Small intestine (tissue), 7 donors: Measurements from ENCODE around the gene PCED1B. TPM values are rescaled to one million over a fixed set of nuclear protein-coding genes. Genes with fewer than 3 reads are reported as not detected.
A peak's percentile ranks its signal among the peaks of the same experiment; 100 is the strongest.

Experiments
- DNase-seq, 2 donors: peaks; one replicate each; pipeline versions ENCODE4 v3.0.0 to v3.0.0-alpha.2; 2013
- FAIRE-seq: peaks from 2 replicates; lab custom pipeline; 2012; peaks lifted over from hg19 to GRCh38; lab: Jason Lieb, UNC
- H3K27ac ChIP-seq, 3 donors: one replicate each; pipeline ENCODE4 v1.5.1; 2013; ENCODE audit warnings: low read length in 2 of 3, mild to moderate bottlenecking in 2 of 3, control low read depth in 1 of 3, inconsistent platforms in 1 of 3, low read depth in 1 of 3, moderate library complexity in 1 of 3
- H3K27me3 ChIP-seq, 3 donors: one replicate each; pipeline ENCODE4 v1.6.1; 2013; ENCODE audit warnings: low read length in 3 of 3, inconsistent platforms in 1 of 3; ENCODE audit not compliant: control insufficient read depth in 3 of 3, insufficient read depth in 3 of 3
- H3K36me3 ChIP-seq, 3 donors: one replicate each; pipeline ENCODE4 v1.6.1; 2013; ENCODE audit warnings: low read length in 3 of 3, inconsistent platforms in 1 of 3, low read depth in 1 of 3, mild to moderate bottlenecking in 1 of 3, moderate library complexity in 1 of 3; ENCODE audit not compliant: control insufficient read depth in 3 of 3, insufficient read depth in 2 of 3
- H3K4me1 ChIP-seq, 3 donors: one replicate each; pipeline ENCODE4 v1.6.1; 2013; ENCODE audit warnings: low read length in 2 of 3, inconsistent platforms in 1 of 3, low read depth in 1 of 3, mild to moderate bottlenecking in 1 of 3, moderate library complexity in 1 of 3; ENCODE audit not compliant: control insufficient read depth in 3 of 3, insufficient read depth in 2 of 3
- H3K4me3 ChIP-seq, 3 donors: one replicate each; pipeline ENCODE4 v1.5.1; 2013; ENCODE audit warnings: low read length in 3 of 3, control low read depth in 1 of 3, inconsistent platforms in 1 of 3, low read depth in 1 of 3, mild to moderate bottlenecking in 1 of 3, moderate library complexity in 1 of 3
- H3K9me3 ChIP-seq, 2 donors: one replicate each; pipeline ENCODE4 v1.6.1; 2013; ENCODE audit warnings: low read depth in 1 of 2, low read length in 1 of 2; ENCODE audit not compliant: control insufficient read depth in 2 of 2, insufficient read depth in 1 of 2
- WGBS, 3 donors: extraction: QIAGEN DNeasy Blood & Tissue Kit; methylation state at CpG; one replicate each; pipeline ENCODE4 v1.1.7; 2013; 5-methylcytosine and 5-hydroxymethylcytosine counted together
- polyA plus RNA-seq, 4 donors: library from polyadenylated mRNA; stranded (reverse) in 3 of 4; unstranded in 1 of 4; fragments of 200-250 nt in 3 of 4; fragments of 120-200 nt in 1 of 4; gene quantifications; one replicate each; pipeline versions ENCODE4 v1.2.1 to v1.2.3, GENCODE V29; 2013
- donor health status: healthy with polysubstance abuse.
- donor health status: control.
- donor health status: control.
- donor health status: Bipolar disorder and iron deficiency.
- donor health status: healthy.

PCED1B gene
- polyA plus RNA-seq, 4 donors: 1.4 to 4.5 (median 1.6) TPM; not detected in 1

GRCh38 chr12:47071241-47071852 is 8.1 kb upstream of the PCED1B start:
- H3K4me1 ChIP-seq: no peaks in the 10 kb centered on the region
- H3K27me3 ChIP-seq: no peaks in the 10 kb centered on the region
- H3K4me3 ChIP-seq: no peak overlapping the region
- no peak for FAIRE-seq
- no peaks in the 10 kb centered on the region for H3K36me3 ChIP-seq
- no peak overlapping the region for H3K27ac ChIP-seq
- WGBS, 3 donors: 36 to 58% (median 48%) methylated on average over 5 of the region's 5 CpGs
- DNase-seq: peak; percentile 17 to 32
- no peaks in the 10 kb centered on the region for H3K9me3 ChIP-seq

GRCh38 chr12:47073951-47074350 is 5.5 kb upstream of the PCED1B start:
- Histone ChIP-seq H3K27ac (no peak overlapping the region), H3K27me3 (no peaks in the 10 kb centered on the region), H3K36me3 (no peaks in the 10 kb centered on the region), H3K4me1 (peaks cover 0 to 3% (median 0%) of the 10 kb centered on the region in 3 donors), H3K4me3 (no peak overlapping the region), H3K9me3 (no peaks in the 10 kb centered on the region)
- FAIRE-seq: no peak
- WGBS, 3 donors: 83 to 93% (median 90%) methylated on average over 3 of the region's 3 CpGs
- no peak for DNase-seq

- 91 to 100% (median 98%) methylated on average over 2 of the region's 2 CpGs for WGBS, 3 donors
These were observed 4.7 kb upstream of the PCED1B start for GRCh38 chr12:47074757-47075156.

GRCh38 chr12:47075192-47076084 is 4.0 kb upstream of the PCED1B start:
- no peak overlapping the region for H3K4me3 ChIP-seq
- DNase-seq: no peak
- no peak for FAIRE-seq
- H3K36me3 ChIP-seq: no peaks in the 10 kb centered on the region
- peaks cover 0 to 3% (median 0%) of the 10 kb centered on the region in 3 donors for H3K4me1 ChIP-seq
- WGBS, 3 donors: 89 to 91% (median 89%) methylated on average over 7 of the region's 7 CpGs
- H3K9me3 ChIP-seq: no peaks in the 10 kb centered on the region
- H3K27me3 ChIP-seq: no peaks in the 10 kb centered on the region
- no peak overlapping the region for H3K27ac ChIP-seq

More at GRCh38 chr12:47074757-47075156, 4.7 kb upstream of the PCED1B start:
- Histone ChIP-seq H3K27ac (no peak overlapping the region), H3K9me3 (no peaks in the 10 kb centered on the region), H3K4me1 (peaks cover 0 to 3% (median 0%) of the 10 kb centered on the region in 3 donors), H3K27me3 (no peaks in the 10 kb centered on the region), H3K4me3 (no peak overlapping the region), H3K36me3 (no peaks in the 10 kb centered on the region)
- DNase-seq (no peak), FAIRE-seq (no peak)

GRCh38 chr12:47077206-47078085 is 2.0 kb upstream of the PCED1B start:
- no peak for DNase-seq
- H3K9me3 ChIP-seq: no peaks in the 10 kb centered on the region
- no peaks in the 10 kb centered on the region for H3K27me3 ChIP-seq
- H3K4me1 ChIP-seq: peaks cover 0 to 7% (median 3%) of the 10 kb centered on the region in 3 donors
- H3K27ac ChIP-seq: no peak overlapping the region
- no peaks in the 10 kb centered on the region for H3K36me3 ChIP-seq
- WGBS, 3 donors: 83 to 85% (median 84%) methylated on average over 17 of the region's 17 CpGs
- no peak overlapping the region for H3K4me3 ChIP-seq
- no peak for FAIRE-seq

- Histone ChIP-seq H3K27ac (no peak overlapping the region), H3K9me3 (no peaks in the 10 kb centered on the region), H3K36me3 (no peaks in the 10 kb centered on the region), H3K4me3 (no peak overlapping the region), H3K4me1 (peaks cover 0 to 7% (median 3%) of the 10 kb centered on the region in 3 donors), H3K27me3 (no peaks in the 10 kb centered on the region)
- DNase-seq: no peak
- FAIRE-seq: no peak
- WGBS, 3 donors: 91 to 93% (median 92%) methylated on average over 8 of the region's 8 CpGs
These were observed 1.4 kb upstream of the PCED1B start for GRCh38 chr12:47078086-47078395.

GRCh38 chr12:47078733-47079467 is 521 bp upstream of the PCED1B start:
- Histone ChIP-seq H3K4me1 (peaks cover 0 to 12% (median 3%) of the 10 kb centered on the region in 3 donors), H3K36me3 (no peaks in the 10 kb centered on the region), H3K4me3 (peak overlapping the region; percentile 63 to 79 (median 77)), H3K27ac (peak overlapping the region; percentile 52 to 81 (median 54)), H3K27me3 (no peaks in the 10 kb centered on the region), H3K9me3 (no peaks in the 10 kb centered on the region)
- FAIRE-seq (no peak), DNase-seq (peak; percentile 13 to 62)
- WGBS, 3 donors: 1 to 4% (median 2%) methylated on average over 17 of the region's 17 CpGs
